Measurements from ENCODE around the gene CPLX3.
A peak's percentile ranks its signal among the peaks of the same experiment; 100 is the strongest.

Gene CPLX3

GRCh38 chr15:74832826-74833225 is 6.4 kb downstream of the CPLX3 start:
- H3K27ac ChIP-seq, result no peak overlapping the region
- TF ChIP-seq CTCF (conservative IDR thresholded peaks at IDR 0.05), result no peak

GRCh38 chr15:74833376-74834107 is 7.1 kb downstream of the CPLX3 start:
- H3K27ac ChIP-seq, result no peak overlapping the region
- no peak for TF ChIP-seq CTCF (conservative IDR thresholded peaks at IDR 0.05)

- peak; percentile 98 for TF ChIP-seq CTCF (conservative IDR thresholded peaks at IDR 0.05)
Observed at GRCh38 chr15:74835312-74835823, 8.9 kb downstream of the CPLX3 start.

GRCh38 chr15:74836846-74837245 is 10.4 kb downstream of the CPLX3 start:
- TF ChIP-seq CTCF (conservative IDR thresholded peaks at IDR 0.05), result no peak
- H3K27ac ChIP-seq, result no peak overlapping the region

More at GRCh38 chr15:74835312-74835823, 8.9 kb downstream of the CPLX3 start:
- H3K27ac ChIP-seq, result no peak overlapping the region

- peak; percentile 34 for TF ChIP-seq CTCF (conservative IDR thresholded peaks at IDR 0.05)
- H3K27ac ChIP-seq, result peak overlapping the region; percentile 100; the same call in 1 of the 2 replicates
Observed at GRCh38 chr15:74837482-74838136, 11.2 kb downstream of the CPLX3 start.

GRCh38 chr15:74838137-74838516 is 11.7 kb downstream of the CPLX3 start:
- H3K27ac ChIP-seq, result peak overlapping the region; percentile 100; the same call in 1 of the 2 replicates

More at GRCh38 chr15:74838137-74838516, 11.7 kb downstream of the CPLX3 start:
- no peak for TF ChIP-seq CTCF (conservative IDR thresholded peaks at IDR 0.05)

Data from VCaP (cell line).